Vagina (tissue), 2 donors: ENCODE results near the gene OGT.

Experiments used
- CTCF ChIP-seq, 3 experiments: fragments of 450-650 bp in 2 of 3; fragments of 200-600 bp in 1 of 3; sonication (generic) in 1 of 3; IDR thresholded peaks; one replicate each; pipeline ENCODE4 v1.5.1; 2017 to 2019; ENCODE audit warnings: antibody characterized with exemption in 3 of 3, mild to moderate bottlenecking in 2 of 3, moderate library complexity in 2 of 3
- POLR2A ChIP-seq, 2 donors: fragments of 450-650 bp; IDR thresholded peaks; one replicate each; pipeline ENCODE4 v1.6.1; 2017; ENCODE audit warnings: antibody characterized with exemption in 2 of 2, mild to moderate bottlenecking in 2 of 2, moderate library complexity in 2 of 2
- POLR2AphosphoS5 ChIP-seq, 2 donors: sonication (generic); formaldehyde crosslinking; IDR thresholded peaks; one replicate each; pipeline ENCODE4 v1.9.0; 2017; ENCODE audit warnings: antibody characterized with exemption in 2 of 2, mild to moderate bottlenecking in 2 of 2, low read depth in 1 of 2; ENCODE audit not compliant: insufficient read depth in 1 of 2

- TF ChIP-seq CTCF (IDR thresholded peaks at IDR 0.05) (no peak), POLR2AphosphoS5 (IDR thresholded peaks at IDR 0.05; ENCODE audit: insufficient read depth in 1 of 2, low read depth in 1 of 2) (no peak), POLR2A (IDR thresholded peaks at IDR 0.05) (no peak)
Measured at GRCh38 chrX:71615954-71616353, 83.0 kb downstream of the OGT start.
